RWPE1 (cell line): ENCODE data around the gene PRMT3.
"Not testable (repeated sequence)": the region's sequence is repeated elsewhere in the genome, so short reads cannot be mapped to it uniquely, and the experiment has no call there.

ENCODE experiments used
- CTCF ChIA-PET: fragments of 350-600 bp; sonication (Branson Sonifier 250); formaldehyde crosslinking; extraction: SDS; loops from one replicate; lab custom pipeline; 2021; lab: Yijun Ruan, JAX
- POLR2A ChIA-PET: fragments of 400-600 bp; formaldehyde crosslinking; extraction: SDS; loops from one replicate; lab custom pipeline; 2020; ENCODE audit warnings: antibody characterized with exemption; ENCODE audit not compliant: low non-redundant PET; lab: Yijun Ruan, JAX
- DNase-seq: peaks from one replicate; pipeline ENCODE4 v3.0.0; 2012; ENCODE audit warnings: low spot score
- H3K27ac ChIP-seq: fragments of 450-650 bp; 2 replicates; pipeline ENCODE4 v1.5.1; 2017
- TF ChIP-seq, protein P1 (sequence below): fragments of 450-650 bp; conservative IDR thresholded peaks from 2 replicates; pipeline ENCODE4 v1.5.1; 2017; ENCODE audit warnings: low read depth, mild to moderate bottlenecking

PRMT3 gene

DNA sequence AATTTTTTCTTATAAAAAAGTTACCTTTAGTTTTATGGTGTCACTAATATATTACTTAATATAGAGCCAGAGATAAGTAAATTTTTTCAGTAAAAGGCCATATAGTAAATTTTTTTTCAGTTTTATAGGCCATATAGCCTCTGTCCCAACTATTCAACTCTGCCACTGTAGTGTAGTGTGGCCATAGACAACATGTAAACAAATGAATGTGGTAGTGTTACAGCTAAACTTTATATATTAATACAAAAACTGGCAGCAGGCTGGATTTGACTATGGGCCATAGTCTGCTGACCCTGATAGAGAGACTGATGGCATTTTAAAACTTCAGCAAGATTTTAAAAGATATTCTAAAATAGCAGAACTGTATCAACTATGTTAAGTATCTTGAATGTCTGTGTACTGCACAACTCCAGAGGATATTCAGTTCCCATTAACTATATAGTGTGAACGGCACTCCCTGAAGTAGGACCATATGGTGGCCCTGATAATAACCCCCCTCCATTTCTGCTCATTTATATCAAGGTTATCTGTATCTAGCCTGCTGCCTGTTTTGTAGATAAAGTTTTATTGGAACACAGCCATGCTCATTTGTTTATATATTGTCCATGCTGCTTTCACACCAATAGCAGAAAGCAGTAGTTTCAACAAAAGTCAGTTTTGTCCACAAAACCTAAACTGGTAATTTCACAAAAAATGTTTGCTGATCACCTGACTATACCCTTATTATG lies 71.6 kb downstream of the PRMT3 start:
- CTCF ChIA-PET = no interaction called here
- H3K27ac ChIP-seq = no peak overlapping the region
- POLR2A ChIA-PET = no interaction called here
- no peak for DNase-seq
- TF ChIP-seq, protein P1, sequence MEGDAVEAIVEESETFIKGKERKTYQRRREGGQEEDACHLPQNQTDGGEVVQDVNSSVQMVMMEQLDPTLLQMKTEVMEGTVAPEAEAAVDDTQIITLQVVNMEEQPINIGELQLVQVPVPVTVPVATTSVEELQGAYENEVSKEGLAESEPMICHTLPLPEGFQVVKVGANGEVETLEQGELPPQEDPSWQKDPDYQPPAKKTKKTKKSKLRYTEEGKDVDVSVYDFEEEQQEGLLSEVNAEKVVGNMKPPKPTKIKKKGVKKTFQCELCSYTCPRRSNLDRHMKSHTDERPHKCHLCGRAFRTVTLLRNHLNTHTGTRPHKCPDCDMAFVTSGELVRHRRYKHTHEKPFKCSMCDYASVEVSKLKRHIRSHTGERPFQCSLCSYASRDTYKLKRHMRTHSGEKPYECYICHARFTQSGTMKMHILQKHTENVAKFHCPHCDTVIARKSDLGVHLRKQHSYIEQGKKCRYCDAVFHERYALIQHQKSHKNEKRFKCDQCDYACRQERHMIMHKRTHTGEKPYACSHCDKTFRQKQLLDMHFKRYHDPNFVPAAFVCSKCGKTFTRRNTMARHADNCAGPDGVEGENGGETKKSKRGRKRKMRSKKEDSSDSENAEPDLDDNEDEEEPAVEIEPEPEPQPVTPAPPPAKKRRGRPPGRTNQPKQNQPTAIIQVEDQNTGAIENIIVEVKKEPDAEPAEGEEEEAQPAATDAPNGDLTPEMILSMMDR = no peak

DNA sequence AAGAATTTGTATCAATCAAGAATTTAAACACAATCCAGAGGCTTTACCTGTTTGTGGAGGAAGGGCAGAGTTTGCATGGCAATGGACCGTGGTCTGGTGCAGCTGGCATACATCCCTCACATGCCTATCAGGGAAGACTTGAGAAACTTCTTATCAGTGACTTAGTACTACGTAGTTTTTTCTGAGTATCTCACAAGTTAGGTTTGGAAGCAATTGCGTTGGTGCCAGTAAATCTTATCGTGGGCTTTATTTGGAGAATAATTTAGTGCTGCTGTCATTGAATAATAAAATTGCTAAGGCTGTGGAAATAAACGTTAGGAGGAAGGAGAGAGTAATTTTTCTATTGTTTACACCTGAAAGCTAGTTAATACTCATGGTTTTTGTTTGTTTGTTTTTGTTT lies 72.3 kb downstream of the PRMT3 start:
- TF ChIP-seq, protein P1 = no peak
- ChIA-PET POLR2A (no interaction called here), CTCF (no interaction called here)
- no peak for DNase-seq
- H3K27ac ChIP-seq = no peak overlapping the region

DNA sequence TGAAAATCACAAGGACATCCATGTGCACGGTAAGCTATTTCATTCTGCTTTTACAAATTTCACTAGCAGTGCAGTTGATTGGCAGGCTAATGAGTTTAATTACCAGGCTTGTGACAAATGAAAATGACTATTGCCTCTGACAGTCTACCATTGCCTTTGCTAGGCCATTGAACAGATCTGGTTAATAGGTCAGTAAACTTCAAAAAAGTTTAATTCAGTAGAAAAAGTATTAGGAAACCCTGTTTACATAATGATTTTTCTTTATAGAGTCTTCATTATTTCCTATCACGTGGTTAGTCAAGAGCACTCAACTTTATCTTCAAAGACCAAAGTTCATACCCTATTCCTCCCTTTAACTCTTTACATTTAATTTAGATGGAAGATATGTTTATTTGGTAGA lies 77.0 kb downstream of the PRMT3 start:
- TF ChIP-seq, protein P1 = no peak
- ChIA-PET POLR2A (no interaction called here), CTCF (interaction anchor here (0.6 kb wide), 1 partner anchor 205 kb away, joined by 3 read pairs; no protein-coding TSS in a partner anchor)
- no peak overlapping the region for H3K27ac ChIP-seq
- DNase-seq = no peak

DNA sequence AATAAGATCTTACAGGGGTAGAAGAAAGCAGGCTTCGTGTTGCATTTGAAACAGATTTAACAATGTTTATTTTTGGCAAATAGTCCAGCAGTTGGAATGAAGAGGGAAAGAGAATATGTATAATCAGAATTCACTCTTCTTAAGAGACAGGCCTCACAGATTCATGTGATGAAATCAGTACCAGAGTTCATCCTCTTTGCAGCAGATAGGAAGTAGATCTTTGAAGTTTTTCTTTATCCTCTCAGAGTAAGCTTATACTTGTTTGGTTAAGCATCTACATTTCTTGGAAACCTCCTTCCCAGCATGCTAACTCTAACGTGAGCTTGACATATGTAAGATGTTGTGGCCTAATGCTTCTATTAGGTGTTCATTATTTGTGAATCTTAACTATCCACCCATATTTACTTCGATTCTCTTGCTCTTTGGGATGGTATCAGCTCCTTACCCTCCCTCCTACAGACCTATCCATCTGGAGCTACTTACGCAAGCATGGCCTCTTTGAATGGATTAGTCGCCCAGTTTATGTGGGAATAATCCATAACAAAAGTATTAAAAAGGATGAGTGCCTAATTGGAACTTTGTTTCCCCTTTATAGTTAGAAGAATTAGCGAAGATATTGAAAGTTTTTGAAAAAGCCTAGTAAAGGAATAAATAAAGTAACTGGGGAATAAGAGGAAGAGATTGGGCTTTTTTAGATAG lies 80.1 kb downstream of the PRMT3 start:
- TF ChIP-seq, protein P1 = no peak
- CTCF ChIA-PET = interaction anchor here (0.7 kb wide), 1 partner anchor 21 kb away, joined by 3 read pairs; no protein-coding TSS in a partner anchor
- H3K27ac ChIP-seq = no peak overlapping the region
- DNase-seq = no peak
- POLR2A ChIA-PET = no interaction called here

DNA sequence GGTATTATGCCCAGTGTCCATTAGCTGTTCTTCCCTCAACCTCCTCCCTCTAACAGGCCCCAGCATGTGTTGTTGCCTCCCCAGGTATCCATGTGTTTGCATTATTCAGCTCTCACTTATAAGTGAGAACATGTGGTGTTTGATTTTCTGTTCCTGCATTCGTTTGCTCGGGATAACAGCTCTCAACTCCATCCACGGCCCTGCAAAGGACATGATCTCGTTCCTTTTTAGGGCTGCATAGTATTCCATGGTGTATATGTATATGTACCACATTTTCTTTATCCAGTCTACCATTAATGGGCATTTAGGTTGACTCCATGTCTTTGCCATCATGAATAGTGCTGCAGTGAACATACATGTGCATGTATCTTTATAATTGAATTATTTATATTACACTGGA lies 82.8 kb downstream of the PRMT3 start:
- TF ChIP-seq, protein P1 = no peak

DNA sequence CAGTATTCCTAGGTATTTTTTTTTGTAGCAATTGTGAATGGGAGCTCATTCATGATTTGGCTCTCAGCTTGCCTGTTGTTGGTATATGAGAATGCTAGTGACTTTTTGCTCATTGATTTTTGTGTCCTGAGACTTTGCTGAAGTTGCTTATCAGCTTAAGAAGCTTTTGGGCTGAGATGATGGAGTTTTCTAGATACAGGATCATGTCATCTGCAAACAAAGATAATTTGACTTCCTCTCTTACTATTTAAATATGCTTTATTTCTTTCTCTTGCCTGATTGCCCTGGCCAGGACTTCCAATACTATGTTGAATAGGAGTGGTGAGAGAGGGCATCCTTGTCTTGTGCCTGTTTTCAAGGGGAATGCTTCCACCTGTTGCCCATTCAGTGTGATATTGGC lies 84.4 kb downstream of the PRMT3 start:
- H3K27ac ChIP-seq, DNase-seq, POLR2A ChIA-PET: not testable (repeated sequence)
- CTCF ChIA-PET = interaction anchor here (0.6 kb wide), 1 partner anchor 1872 kb away, joined by 3 read pairs; the partner anchor contains the start of gene MISFA

More for the DNA sequence above, 82.8 kb downstream of the PRMT3 start:
- POLR2A ChIA-PET = no interaction called here
- CTCF ChIA-PET = interaction anchor here (0.7 kb wide), 1 partner anchor 76 kb away, joined by 3 read pairs; no protein-coding TSS in a partner anchor
- H3K27ac ChIP-seq = no peak overlapping the region
- DNase-seq = no peak
